ENCODE measurements around the gene SMCO2.

GRCh38 chr12:27506645-27507189 lies 60.2 kb downstream of the SMCO2 start:
- TF ChIP-seq POLR2A (IDR thresholded peaks at IDR 0.05) (no peak), CTCF (IDR thresholded peaks at IDR 0.05) (no peak), POLR2AphosphoS5 (IDR thresholded peaks at IDR 0.05; ENCODE audit: insufficient read depth in 1 of 2, low read depth in 1 of 2) (no peak)
